Hindlimb muscle (tissue), 1 donor: Measurements from ENCODE around the gene CUEDC1. TPM values are rescaled to one million over a fixed set of nuclear protein-coding genes. Genes with fewer than 3 reads are reported as not detected.
A peak's percentile ranks its signal among the peaks of the same experiment; 100 is the strongest.

Experiments used
- DNase-seq: peaks from one replicate; pipeline ENCODE4 v3.0.0-alpha.2; 2013
- polyA plus RNA-seq: library from polyadenylated mRNA; unstranded; fragments of 120-200 nt; gene quantifications from one replicate; pipeline ENCODE4 v1.2.1, GENCODE V29; 2013; ENCODE audit not compliant: insufficient read length

CUEDC1 gene, protein sequence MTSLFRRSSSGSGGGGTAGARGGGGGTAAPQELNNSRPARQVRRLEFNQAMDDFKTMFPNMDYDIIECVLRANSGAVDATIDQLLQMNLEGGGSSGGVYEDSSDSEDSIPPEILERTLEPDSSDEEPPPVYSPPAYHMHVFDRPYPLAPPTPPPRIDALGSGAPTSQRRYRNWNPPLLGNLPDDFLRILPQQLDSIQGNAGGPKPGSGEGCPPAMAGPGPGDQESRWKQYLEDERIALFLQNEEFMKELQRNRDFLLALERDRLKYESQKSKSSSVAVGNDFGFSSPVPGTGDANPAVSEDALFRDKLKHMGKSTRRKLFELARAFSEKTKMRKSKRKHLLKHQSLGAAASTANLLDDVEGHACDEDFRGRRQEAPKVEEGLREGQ
- polyA plus RNA-seq, result 54.0 TPM

DNA sequence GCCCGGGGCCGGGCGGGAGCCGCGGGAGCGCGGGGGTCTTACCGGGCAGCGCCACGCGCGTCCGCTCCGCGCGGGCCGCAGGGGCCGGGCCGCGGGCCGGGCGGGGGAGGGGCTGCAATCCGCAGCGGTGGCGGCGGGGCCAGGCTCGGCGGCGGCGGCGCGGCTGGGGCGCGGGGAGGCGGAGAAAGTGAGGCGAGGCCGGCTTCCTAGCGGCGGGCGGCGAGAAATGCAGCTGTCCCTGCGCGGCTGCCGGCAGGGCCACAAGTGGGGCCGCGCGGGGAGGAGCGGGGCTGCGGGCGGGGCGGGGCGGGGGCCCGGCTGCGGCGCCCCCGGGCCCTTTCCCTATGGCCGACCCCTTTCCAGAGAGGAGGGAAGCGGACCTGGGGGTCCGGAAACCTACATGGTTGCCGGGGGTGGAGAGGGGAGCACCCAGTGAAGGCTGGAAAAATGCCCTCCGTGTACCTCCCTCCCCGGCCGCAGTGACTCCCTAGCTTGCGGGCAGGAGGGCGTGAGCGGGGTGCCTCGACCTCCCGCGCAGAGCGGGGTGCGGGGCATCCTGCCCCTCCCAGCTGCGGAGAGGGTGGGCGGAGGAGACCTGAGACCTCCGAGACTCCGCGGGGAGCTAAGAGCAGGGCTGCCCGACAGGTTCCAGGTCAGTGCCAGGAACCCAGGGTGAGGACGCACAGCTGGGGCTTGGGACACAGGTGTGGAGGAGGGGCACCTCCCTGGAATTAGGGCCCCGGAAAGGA, at the start of gene CUEDC1:
CUEDC1 (minus strand) TSS at position 230 of the 749 bp plus-strand sequence. CDS start 69,848 bp downstream, outside the sequence.
- peak; percentile 70 for DNase-seq

DNA sequence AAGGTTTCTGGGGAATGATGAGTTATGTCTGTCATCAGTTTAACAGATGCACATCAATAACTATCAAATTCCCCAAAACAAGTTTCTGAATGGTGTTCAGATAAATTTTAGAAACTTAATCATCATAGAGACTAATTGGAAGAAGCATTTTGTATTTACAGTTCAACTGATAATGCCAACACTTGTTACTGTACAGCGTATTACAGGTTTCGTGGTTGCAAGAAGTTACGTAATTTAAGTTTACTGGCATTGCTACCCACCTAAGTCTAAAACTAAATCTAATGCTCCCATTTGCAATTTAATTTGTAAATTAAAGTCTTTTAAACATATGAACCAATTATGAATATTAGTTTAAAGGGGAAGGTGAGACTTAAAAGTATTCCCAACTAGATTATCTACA, 48.8 kb upstream of the CUEDC1 start:
- no peak for DNase-seq

DNA sequence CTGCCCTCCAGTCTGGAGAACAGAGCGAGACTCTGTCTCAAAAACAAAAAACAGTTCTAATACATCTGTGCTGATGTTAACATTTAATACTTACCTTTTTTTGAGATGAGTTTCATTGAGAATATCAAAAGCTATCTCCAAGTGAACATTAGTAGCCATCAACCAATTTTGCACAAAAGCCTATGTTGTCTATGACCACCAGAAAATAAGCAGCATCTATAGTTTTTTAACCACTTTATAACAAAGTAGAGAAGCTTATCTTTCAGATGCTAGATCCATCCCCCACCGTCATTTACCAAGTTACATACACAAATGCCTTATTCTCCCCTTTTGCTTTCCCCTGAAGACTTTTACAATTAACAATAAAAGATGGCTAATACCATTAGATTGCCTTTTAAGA, 47.8 kb upstream of the CUEDC1 start:
- DNase-seq, result no peak

DNA sequence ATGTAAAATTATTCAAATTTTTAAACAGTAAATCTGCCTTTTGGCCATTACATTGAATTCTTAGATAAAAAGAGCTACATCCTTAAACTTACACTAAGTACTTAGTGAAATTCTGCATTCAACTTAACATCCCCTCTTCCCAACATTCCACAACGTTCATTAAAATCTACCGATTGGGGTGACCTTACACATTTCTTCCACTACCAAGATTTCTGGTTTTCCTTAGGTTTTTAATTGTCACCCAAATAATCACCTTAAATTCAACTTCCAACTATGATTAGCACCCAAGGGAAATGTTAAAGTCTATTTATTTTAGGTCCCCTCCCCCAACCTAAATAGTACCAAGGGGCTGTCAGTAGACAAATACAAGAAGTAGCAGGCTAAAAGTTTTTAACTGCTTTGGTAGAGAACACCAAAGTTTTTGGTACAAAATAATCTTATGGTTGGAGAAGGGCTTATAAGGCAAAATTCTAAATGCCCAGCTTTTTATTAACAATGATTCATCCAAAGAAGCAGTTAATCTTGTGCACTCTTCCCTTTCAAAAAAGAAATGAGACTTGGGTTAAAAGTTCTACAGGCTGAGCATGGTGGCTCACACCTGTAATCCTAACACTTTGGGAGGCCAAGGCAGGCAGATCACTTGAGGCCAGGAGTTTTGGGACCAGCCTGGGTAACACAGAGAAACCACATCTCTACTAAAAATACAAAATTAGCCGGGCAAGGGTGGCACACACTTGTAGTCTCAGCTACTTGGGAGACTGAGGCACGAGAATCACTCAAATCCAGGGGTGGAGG, 47.1 kb upstream of the CUEDC1 start:
- no peak for DNase-seq

DNA sequence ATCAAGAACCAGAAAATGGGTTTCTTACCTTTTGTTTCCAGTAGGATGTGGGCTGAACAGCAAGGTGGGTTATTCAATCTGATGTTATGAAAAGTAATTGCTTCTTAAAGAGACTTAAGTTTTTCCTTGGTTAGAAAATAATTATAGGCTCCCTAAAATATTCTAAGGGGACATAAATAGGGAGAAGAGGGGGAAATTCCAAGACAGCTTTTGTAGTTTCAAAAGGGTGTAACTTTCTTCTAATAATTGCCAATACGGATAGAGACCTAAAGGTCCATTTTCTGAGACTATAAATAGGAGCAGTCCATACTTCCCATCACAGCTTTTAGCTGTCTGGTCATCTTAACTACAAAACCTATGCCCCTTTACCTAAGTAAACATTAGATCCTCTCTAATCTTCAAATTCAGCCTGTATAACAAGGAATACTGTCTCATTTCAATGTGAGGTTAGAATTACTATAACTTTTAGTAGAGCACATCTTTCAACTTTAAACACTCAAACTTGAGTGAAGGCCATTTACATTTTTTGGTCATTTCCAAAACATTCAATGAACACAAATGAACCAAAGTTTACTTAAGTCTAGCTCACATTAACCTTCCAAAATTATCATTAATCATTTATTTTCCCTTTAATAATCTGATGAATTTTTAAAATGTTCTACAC, 46.4 kb upstream of the CUEDC1 start:
- no peak for DNase-seq

DNA sequence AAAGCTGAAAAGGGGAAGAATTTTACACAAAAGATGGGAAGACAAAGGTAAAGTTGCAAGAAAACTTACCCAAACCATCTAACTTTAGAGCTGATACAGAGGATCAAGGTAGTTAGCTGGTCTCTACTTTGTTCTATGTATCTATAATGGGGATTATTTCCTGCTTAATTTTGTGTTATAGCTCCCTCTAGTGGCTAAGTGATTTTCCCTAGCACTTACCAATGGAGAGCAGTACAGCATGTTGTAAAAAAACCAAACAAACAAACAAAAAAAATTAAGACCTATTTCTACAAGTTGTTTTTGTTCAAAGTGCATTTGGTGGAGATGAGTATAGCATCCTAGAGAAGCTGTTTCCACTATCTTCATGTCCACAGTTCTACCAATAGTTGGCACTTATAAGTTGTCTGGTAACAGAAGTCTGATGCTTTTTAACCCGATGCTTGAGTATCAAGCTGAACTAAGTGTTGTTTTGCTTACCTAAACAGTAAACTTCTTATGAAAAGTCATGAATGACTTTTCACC, 44.3 kb upstream of the CUEDC1 start:
- DNase-seq, result peak; percentile 57

DNA sequence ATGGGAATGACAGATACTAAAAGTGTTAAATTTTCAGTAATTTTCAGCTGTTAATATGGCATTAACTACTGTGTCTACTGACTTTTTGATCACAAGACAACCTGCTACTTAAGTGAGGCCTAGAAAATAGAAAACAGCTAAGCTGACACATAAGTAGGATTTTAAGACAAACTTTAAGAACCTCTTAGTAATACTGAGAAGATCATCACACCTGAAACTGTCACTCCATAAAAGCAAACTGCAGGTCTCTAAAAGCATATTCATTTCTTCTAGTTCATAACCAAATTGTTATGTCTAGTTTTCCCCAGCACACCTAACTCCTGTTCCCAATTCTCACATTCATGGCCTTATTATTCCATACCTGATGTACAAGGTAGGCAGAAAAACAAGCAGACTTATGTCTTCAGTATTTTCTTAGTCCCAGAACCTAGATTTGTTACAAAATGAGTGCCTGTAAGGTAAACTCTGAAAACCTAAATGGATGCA, 43.8 kb upstream of the CUEDC1 start:
- DNase-seq, result no peak

DNA sequence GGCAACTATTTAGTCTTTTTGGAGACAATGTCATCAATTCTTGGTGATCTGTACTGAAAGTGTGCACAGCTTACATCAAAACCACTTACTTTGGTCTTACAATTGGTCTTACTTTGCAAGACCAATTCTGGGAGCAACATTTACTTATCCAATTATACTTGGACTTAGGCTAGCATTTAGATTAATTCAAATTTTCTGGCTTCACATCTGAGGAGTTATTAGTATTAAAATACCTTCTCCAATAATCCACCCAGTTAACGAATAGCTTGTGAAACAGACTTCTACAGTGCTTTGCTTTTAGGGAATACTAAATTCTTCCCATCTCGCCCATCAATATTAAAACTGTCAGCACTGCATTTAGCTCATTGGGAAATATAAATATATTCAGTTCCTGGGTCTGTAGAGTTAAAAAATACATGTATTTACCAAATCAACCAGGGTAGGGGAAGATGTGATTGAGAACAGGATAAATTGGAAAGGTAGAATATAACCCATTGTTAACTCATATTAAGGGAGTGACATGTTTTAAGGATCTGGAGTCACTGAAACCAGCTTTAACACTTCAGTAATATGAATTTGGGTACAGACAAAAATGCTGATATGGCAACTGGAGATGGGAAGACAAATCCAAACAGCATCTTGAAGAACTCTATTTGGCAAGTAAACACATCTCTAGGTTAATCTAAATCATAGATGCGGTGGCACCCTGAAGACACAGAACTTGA, 42.0 kb upstream of the CUEDC1 start:
- no peak for DNase-seq

DNA sequence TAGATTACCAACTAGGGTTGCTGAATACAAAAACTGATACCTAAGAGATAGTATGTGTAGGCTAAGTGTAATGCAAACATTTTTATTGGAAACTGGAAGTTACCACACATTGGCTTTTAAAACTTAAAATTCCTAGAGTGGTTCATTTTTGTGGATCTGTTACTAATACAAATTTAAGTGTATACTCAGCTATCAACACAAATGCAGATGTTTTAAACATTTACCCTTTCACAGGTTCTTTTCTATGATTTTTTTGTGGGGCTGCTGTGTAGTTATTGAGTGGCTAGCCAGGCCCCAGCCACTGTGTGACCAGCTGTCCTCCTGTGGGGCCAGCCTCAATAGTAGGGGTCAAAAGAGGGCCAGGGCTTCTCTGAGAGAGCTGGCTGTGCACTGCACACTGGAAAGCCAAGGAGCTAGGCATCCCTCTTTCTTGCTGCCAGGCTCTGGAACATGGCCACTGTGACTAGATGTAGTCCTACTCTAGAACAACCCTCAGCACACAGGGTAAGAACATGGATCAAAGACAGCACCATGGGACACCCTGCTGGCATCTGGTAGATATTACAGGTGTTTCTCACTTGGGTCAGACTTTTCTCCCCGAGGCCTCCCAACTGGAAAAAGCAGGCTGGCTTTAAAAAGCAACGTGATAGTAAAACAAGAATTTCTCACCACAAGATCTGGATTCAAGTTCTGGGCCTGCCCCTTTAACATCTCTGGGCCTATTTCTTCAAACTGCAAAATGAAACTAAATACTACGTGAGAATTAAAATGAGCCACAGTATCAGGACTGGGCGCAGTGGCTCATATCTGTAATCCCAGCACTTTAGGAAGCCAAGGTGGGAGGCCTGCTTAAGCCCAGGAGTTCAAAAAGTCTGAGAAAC, 40.1 kb upstream of the CUEDC1 start:
- peak; percentile 67 for DNase-seq

DNA sequence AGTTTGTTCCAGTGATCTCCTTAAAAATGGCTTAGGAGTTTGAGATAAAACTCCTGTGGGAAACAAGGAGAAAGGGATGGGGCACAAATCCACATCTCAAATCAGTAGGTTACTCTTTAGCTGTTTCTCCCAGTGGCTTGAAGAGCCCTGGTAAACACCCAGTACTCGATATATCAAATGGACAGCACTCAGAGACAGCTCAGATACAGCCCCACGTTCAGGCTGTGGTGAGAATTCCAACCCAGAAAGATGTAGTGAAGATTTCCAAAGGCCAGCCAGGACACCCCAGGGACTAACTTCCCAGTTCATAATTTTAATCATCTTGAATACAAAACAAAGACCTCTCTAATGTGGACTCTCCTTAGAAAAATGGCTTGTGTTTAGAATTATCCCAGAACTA, 39.2 kb upstream of the CUEDC1 start:
- no peak for DNase-seq

DNA sequence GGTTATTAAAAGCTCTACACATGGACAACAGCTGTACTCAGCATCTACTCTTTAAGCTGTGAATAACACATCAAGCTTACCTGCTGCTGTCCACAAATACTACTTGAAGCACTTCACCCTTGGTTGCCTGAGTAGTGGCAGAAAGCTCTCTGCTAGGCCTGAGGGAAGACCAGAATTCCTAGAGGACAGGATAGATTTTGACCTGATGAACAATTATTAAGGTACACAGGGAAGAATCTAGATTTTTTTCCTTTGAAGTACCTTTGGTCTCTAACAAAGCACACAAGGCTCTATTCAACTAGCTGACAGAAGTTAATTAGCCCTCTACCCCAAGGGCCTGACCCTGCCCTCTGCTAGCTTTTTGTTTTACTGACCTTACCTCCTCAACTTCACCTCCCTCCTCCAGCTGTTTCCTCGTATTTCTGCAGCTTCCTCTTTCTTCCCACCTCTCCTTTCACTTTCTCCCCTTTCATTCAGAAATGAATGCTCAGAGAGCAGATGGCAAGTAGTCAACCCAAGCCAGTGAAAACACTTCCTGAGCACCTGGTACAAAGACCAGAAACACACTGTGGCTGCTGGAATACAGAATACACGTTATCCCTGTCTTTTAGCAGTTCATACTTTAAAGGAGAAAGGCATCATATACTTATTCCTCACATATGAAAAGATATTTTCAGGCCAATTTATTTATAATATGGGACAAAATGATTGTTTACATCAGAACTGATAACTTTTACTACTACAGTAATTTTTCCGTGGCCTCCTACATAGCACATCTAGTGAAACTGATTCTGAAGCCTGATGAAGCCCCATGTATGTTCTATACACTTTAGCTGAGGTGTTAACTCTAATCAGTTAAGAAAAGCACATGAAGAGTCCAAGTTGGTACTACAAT, 38.5 kb upstream of the CUEDC1 start:
- no peak for DNase-seq

DNA sequence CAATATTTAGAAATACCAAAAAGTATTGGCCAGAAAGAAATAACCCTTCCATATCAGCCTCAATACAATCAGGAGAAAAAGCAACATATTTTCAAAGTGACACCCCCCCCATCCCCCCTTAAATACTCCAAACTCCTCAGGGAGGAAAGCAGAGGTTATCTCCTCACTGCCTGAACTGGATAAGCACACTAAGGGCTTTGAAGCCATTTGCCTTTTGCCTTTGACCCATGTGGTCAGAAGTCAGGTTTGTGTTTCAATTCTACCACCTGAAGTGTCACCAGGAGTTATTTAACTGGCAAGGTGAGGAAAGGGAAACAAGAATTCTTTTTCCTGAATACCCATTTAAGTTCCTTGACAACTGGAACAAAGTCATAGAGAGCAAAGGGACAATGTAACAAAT, 36.3 kb upstream of the CUEDC1 start:
- no peak for DNase-seq

DNA sequence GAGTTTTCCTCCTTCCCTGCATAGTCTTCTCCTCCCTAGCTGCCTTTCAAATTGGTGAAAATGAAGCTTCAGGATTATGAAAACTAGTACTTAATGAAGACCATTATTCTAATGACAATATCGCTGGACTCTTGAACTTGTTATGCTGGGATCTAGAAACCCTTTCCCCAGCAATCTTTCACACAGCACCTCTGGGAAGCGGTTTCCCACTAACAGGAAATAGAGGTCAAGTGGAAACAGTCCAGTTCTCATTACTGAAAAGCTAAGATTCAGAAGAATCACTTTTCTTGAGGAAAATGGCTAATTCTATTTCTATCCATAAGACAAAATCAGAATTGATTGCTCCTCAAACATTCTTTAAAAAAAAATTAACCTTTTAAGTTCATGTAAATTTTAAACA, 34.8 kb upstream of the CUEDC1 start:
- no peak for DNase-seq

DNA sequence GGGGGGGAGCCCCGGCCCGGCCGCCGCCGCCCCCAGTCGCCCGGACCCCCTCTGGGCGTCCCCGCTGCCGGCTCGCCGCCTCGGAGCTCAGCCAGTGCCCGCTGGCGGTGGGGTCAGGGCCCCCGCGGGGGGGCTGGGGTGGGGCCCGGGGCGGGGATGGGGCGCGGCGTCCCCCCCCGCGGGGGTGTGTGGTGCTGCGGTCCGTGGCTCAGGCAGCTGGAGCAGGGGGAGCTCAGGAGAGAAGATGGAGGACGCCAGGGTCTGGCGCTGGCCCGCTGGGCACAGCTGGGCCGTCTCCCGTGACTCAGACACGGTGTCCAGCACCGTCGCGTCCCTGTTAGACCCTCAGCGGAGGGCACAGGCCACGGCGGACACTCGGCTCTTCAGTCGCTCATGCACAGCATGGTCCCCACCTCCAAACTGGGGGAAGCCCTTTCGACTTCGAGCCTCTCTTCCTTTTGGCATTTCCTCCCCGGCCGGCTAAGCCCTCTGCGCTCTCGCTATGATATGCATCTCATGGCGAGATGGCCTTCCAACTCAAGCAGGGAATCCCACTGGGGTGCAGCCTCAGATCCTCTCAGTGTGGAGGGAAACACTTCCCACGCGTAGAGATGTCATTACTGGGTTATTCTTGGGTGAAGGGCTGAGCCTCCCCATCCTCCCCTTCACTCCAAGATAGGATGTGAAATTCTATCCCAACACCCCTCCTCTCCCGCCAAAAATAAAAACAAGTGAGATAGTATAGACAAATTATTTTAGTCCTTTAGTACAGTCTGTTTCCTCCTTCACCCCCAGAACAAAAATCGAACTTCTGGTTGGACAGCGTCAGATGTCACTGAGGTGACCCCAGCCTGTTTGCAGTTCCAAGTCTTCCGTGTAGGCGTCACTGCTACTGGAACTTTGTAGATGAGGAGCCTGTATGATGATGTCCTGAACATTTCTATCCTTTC, 33.4 kb upstream of the CUEDC1 start:
- peak; percentile 82 for DNase-seq

DNA sequence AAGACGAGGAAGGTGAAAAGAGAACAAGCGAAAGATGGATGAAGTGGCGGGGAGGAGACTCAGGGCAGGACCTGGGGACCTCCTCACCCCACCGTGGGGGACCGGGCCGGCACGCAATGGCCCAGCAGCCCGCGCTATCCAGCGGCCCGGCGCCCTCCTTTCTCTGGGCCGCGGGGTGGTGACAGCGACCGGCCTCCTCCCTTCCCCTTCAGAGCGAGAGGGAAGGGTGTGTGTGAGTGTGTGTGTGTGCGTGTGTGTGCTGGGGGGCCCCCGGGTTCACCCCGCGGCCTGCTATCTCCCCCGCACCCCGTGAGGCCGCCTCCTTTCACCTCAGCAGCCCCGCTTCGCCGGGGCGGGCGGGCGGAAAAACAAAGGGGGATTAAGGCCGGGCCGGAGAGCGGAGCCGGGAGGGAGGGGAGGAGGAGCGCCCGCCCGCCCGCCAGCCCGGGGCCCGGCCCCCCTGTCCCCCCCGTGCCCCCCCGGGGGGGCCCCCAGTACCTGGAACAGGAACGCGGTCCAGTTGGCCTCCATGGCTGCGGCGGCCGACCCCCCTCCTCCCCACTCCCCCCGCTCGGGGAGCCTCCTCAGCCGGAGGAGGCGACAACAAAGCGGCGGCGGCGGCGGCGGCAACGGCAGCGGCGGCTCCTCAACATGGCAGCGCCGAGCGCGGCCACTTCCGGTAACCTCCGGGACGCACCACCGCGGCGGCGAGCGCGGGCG, 32.5 kb upstream of the CUEDC1 start, which contains the start of gene VEZF1:
VEZF1 (minus strand) TSS at position 674 of the 720 bp plus-strand sequence; CDS start at position 531, 143 bp downstream.
- DNase-seq, result peak; percentile 80

DNA sequence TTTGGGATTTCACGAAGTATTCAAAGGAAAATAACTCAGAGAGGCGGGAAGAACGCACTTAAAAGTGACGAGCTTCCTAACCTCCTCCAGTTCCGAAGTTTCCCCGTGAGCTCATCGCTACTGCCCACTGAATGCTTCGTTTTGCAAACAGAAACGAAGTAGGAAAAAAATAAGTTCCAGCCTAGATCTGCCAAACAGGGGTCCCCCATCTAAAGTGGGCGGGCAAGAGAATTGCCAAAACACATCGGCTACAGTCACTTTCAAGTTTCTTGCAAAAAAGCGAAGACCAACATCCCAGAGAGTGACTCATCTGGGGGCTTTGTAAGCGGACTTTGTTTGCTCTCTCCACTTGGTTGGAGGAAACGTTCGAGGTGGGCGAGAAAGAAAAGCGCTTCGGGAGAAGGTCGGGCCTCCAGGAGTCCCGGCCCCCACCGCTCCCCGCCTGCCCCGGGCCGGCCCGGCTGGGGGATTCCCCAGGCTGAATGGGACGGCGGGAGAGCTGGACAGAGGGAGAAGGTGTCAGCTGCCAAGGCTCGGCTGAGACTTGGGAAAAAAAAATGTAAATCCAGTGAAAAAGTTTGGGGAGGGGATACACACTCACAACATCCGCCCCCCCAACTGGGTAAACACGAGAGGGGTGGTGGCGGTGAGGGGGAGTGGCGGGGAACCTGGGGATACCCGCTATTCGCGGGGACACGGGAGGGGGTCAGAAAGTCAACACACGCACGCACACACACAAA, 31.8 kb upstream of the CUEDC1 start:
- DNase-seq, result peak; percentile 75

DNA sequence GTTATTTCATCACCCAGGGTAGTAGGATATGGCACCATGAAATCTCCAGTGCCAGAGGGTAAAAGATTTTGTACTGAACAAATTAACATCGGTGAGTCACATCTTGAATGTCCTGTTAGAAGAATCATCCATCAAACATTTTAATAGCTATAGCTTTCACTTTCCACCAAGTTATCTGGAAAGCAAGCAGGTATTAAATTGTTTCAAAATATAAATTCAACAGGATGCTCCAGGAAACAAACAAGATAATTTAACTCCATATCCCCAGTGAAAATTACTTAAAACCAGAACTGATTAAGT, 30.4 kb upstream of the CUEDC1 start:
- DNase-seq, result no peak
